Stimulated activated CD4-positive, alpha-beta T cell treated with anti-CD3 and anti-CD28 coated beads, Interleukin-15, amount 100 ng/mL, for 24 hours (primary cell): ENCODE data around the gene ATRNL1.
"Not testable (repeated sequence)": the region's sequence is repeated elsewhere in the genome, so short reads cannot be mapped to it uniquely, and the experiment has no call there.

Experiments
- DNase-seq: peaks from one replicate; pipeline ENCODE4 v3.0.0-alpha.2; 2020

Gene ATRNL1

DNA sequence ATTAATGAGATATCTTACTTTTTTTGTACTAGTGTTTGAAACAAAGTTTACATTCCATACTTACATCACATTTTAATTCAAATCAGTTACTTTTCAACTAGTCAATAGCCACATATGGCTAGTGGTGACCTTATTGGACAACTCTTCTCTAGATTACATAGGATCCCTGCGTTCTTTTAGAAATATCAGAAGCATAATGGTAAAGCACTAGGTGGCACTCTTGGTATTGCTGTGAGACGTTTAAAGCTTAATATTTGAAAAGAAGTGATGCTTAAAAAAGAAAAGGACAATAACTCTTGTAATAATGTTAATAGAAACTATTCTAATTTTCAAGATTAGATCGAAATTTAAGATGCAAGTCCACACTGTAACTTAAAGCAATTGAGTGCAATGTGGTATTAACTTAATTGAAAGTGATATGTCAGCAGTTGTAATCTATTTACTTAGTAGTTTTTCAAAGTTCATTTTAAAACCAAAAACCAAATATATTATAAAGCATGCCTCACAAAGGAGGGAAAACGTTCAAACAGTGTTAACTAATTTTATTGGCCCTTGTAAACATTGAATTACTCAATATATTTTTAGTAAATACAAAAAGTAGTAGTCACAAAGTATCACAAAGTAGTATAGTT is 339.1 kb downstream of the ATRNL1 start:
- DNase-seq: no peak

DNA sequence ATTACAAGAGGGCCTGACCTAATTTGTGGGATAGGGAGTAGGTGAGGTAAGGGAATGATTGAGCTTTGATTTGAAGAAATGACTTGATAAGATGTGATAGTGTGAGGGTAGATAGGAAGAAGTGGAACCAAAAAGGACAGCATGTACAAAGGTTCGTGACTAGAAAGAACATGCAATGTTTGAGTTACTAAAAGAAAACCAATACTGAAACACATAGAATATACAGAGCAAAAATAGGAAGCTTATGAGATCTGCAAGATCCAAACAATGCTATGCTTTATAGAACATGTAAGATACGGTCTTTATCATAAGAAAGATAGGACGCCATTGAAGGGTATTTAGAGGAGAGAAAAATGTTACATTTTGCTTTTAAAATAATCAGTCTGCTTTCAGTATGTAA is 343.8 kb downstream of the ATRNL1 start:
- no peak for DNase-seq

DNA sequence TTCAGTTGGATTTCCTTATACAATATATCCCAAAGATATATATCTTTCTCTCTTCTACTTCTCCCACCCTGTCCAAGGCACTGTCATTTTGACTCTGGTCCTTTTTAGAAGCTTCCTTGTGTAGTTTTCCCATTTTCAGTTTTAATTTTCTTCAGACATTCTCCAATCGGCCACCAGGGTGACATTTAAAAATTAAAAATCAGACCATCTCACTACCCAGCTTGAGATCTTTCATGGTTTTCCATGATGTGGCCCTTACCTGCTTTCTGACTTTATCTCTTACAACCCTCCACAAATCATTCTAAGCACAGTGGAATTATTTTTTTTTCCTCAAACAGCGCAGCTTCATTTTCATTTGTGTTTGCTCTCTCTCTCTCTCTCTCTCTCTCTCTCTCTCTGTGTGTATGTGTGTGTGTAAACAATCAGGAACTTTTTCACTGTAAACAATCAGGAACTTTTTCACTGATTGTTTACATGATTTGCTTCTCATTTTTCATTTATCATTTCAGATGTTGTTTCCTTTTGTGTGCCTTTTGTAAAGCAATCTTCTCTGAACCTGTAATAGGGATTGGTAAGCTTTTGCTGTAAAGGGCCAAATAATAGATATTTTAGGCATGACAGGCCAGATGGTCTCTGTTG is 348.9 kb downstream of the ATRNL1 start:
- DNase-seq: no peak

DNA sequence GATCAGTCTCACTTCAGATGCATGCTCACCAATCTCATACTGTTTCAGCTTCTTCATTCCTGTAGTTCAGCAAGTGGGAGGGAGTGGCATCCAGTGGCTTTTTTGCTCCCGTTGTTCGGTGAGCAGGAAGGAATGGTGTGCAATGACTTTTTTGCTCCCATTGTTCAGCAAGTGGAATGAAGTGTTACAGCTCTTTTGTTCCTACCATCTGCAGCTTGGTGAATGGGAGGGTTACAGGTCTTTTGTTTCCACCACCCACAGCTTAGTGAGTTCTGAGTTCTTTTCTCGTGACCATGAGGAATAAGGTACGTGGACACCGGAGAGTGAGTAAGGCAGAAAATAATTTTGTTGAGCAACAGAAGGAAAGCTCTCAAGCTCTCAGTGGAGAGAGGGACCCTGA is 363.6 kb downstream of the ATRNL1 start:
- no peak for DNase-seq

DNA sequence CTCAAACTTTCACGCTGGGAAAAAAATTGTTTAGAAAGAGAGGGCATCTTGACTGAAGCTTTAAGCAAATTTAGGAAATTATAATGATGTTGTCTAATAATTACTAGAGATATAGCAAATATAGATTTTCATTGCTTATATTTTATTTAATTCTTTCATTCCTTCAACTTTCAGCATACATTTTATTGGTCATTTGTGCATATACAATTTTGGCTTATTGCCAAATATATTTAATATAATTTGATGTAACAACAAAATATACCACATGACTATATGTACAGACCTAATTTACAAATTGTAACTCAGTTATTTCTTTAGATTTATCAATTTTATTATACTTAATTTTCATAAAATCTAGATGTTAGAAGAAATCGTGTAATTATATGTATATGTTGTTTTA is 390.1 kb downstream of the ATRNL1 start:
- no peak for DNase-seq

DNA sequence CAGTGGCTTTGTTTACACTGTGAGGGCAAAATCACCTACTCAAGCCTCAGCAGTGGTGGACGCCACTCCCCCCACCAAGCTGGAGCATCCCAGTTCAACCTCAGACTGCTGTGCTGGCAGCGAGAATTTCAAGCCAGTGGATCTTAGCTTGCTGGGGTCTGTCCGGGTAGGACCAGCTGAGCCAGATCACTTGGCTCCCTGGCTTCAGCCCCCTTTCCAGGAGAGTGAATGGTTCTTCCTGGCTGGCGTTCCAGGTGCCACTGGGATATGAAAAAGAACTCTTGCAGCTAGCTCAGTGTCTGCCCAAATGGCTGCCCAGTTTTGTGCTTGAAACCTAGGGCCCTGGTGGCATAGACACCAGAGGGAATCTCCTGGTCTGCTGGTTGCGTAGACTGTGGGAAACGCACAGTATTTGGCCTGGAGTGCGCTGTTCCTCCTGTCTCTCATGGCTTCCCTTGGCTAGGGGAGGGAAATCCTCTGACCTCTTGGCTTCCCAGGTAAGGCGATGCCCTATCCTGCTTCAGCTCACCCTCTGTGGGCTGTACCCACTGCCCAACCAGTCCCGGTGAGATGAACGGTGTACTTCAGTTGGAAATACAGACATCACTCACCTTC is 398.5 kb downstream of the ATRNL1 start:
- no peak for DNase-seq

DNA sequence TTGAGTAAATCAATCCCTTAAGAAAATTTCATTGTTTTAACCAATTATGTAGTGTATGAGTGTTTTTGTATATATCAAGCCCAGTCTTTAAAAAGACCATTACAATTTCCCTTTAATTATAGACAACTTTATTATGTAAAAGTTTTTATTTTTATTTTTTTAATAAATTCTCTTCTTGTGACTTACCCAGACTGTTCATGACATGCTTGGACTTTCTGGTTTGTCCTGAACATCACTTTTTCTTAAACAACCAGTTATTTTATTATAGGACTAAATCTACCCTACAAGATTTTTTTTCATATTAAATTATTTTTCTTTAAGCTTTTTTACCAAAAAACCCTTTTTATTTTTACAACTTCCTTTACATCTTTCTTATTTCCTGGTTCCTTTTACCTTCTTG is 410.4 kb downstream of the ATRNL1 start:
- no peak for DNase-seq

DNA sequence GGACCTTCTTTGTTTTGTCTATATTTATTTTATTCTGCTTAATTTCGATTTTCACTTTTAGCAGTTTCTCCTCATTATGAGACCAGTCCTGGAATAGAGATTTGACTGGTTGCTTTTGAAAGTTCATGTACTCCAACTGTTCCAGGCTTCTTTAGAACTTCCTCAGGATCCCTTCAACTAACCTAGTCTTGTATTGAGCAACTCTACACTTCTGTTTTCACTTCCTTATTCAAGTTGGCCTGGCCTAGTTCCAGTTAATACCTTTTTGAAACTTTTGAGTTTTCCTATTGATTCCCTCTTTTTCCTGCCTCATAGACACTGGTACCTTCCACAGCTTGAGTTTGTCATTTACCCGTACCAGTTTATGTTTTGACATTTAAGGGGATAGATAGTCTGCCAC is 421.7 kb downstream of the ATRNL1 start:
- DNase-seq: no peak

DNA sequence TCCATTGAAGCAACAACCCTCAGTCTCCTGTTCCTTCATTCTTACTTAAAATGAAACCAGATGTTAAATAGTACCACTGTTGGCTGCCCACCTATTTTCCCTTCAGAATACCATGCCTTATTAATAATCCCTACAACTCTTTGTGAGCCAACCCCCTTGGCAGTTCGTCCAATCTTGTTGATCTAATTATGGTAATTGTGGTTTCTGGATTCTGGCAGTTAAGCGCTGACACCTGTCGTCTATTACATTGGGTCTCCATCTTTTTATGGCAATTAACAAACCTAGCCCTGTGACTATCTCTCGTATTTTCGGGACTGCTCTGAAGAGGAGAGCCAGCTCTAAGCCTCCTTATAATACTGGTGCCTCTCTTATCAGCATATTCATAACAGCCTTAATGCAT is 432.0 kb downstream of the ATRNL1 start:
- no peak for DNase-seq

DNA sequence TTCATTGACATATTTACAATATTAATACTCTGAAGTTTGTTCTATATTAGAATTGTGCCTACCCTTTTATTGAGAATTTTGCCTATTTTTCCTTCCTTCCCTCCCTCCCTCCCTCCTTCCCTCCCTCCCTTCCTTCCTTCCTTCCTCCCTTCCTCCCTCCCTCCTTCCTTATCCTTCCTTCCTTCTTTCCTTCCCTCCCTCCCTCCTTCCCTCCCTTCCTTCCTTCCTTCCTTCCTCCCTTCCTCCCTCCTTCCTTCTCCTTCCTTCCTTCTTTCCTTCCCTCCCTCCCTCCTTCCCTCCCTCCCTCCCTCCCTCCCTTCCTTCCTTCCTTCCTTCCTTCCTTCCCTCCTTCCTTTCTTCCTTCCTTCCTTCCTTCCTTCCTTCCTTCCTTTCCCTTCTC is 434.5 kb downstream of the ATRNL1 start:
- not testable (repeated sequence) for DNase-seq

DNA sequence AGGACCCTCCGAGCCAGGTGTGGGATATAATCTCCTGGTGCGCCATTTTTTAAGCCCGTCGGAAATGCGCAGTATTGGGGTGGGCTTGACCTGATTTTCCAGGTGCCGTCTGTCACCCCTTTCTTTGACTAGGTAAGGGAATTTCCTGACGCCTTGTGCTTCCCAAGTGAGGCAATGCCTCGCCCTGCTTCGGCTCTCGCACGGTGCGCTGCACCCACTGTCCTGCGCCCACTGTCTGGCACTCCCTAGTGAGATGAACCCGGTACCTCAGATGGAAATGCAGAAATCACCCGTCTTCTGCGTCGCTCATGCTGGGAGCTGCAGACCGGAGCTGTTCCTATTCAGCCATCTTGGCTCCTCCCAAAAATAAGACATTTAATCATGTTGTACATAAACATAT is 443.2 kb downstream of the ATRNL1 start:
- DNase-seq: not testable (repeated sequence)

DNA sequence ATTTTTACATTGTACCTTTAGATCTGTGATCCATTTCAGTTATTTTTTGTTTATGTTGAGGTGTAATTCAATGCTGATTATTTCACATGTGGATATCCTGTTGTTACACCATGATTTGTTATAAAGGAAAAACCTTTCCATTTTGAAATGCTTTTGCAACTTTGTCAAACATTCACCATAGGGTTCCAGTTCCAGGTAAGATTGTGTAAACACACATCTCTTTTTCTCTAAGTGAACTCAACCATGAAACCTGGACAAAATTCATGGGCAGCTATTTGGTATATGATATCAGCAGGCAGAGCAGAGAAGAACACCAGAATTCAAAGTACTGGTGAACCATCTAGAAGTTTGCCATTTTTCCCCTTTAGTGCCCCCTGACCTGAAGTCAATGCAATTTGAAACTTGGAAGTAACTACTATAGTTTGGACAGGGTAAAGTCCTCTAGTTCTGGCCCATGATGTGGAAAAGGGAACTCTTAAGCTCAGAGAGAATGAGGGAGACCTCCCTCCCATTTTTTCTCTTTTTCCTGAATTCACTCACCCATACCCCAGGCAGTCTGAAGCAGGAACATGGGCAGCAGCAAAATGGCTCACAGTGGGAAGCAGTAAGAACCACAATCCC is 446.1 kb downstream of the ATRNL1 start:
- no peak for DNase-seq

DNA sequence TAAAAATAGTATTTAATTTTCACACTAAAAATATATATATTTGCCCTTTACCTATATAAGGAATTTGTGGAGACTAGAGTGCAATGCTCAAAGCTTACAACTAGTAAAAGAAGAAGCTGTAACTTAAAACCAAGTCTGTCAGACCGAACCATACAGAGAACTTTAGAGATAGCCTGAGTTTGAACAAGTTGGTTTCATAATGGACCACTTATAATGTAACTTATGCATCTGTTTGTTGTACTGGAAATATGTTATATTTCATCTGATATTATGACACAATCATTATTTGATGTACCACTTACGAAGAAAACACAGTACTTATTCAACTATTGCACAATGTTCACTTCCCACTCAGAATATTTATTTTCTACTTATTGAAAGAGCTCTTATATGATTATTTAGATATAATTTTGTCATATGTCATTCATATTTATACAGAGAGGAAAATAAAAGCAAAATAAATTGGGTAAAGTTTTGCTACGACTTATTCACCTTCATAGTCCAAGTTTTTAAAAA is 462.8 kb downstream of the ATRNL1 start:
- no peak for DNase-seq

DNA sequence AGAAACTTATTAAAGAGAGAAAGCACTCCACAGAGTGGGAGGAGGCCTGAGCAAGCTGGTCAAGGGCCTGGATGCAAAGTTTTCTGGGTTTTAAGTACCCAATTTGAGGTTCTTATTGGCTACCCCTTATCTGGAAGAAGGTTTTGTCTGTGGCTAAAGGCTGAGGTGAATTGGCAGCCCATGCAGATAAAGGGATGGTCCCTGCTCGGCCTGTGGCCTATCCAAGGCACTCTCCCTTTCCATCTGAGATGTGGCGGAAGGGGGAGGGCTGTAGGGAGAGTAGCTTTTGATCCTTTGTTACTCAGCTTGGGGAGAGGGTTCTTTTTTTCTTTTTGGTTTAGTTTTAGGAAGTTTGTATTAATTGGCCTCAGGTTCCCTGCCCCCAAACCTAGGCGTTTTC is 465.1 kb downstream of the ATRNL1 start:
- no peak for DNase-seq

DNA sequence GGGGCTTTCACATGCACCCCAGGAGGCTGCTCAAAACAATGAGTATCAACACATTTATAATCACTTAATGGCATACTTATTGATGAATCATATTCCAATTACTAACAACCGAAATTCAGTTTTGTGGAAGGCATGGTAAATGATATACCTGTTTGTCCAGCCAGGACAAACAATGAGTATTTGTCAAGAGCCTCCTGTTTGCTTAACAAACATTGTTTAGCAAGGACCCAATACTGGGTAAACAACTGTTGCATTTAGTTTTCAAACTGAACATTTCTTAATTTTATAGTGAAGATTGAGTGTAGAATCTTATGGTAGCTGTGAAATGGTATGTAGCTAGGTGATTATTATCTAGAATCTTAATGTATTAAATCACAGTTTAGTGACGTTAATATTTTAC is 473.7 kb downstream of the ATRNL1 start:
- DNase-seq: no peak

DNA sequence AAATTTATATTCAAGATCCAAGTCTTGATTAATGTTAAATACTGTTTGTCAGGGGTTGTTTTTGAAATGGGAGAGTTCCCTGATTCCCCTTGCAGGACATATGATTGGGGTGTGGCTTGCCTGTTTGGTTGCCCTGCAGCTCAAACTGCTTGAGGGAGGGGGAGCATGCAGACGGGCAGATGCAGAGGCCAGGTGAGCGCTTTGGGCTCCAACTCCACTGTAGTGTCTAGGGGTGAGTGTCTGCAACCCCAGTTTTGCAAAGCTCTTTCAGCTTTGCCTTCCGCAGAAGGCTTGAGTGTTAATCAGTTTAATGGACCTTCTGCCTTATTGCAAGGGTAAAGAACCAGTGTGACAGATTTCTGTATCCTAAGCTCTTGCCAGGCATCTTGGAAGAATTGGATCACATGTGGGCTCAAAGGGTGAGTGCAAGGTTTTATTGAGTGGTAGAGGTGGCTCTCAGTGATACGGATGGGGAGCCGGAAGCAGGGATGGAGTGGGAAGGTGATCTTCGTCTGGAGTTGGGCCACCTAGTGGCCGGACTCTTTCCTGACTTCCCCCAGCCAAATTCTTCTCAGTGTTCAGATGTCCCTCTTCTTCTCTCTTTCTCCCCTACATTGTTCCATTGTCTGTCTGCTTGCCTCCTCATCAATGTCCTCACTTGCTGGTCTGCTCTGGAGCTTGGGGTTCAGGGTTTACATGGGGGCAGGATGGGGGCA is 479.7 kb downstream of the ATRNL1 start:
- no peak for DNase-seq

DNA sequence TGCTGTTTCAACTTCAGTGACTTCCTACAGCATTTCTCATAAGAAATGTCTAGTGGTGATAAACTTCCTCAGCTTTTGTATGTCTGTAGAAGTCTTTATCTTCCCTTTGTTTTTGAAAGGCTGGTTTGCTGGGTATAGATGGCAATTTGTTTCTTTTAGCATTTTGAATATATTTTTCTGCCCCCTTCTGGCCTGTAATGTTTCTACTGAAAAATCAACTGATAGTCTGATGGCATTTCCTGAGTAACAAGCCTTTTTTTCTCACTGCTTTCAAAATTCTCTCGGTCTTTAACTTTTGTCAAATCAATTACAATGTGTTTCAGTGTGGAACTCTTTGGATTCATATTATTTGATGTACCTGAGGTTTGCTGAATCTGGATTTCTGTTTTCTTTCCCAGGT is 487.1 kb downstream of the ATRNL1 start:
- DNase-seq: no peak

DNA sequence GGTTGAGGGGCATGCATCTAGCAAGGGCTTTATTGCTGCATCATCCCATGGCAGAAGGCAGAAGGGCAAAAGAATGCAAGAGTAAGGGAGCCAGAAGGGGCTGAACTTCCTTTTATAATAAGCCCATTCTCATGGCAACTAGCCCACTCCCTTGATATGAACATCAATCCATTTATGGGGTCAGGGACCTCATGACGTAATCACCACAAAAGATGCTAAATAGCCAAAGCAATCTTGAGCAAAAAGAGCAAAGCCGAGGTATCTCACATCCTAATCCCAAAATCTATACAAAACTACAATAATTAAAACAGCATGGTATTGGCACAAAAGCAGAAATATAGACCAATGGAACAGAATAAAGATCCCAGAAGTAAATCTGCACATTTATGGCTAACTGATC is 499.9 kb downstream of the ATRNL1 start:
- DNase-seq: no peak

DNA sequence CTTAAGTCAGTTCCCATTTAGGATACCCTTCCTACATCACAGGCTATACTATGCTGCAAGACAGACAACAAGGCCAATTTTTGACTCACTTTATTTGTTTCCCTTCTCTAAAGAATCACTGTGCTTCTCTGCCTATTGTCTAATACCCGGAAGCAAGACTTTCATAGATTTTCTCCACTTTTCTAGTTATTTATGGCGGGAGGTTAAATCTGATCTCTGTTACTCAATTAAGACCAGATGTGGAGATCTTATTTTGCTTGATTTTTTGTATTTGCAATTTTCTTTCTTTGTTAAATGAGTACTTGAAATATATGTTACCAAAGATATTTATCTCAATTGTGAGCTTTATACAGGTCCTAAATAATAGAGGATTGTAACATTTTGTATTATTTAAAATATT is 511.5 kb downstream of the ATRNL1 start:
- no peak for DNase-seq

DNA sequence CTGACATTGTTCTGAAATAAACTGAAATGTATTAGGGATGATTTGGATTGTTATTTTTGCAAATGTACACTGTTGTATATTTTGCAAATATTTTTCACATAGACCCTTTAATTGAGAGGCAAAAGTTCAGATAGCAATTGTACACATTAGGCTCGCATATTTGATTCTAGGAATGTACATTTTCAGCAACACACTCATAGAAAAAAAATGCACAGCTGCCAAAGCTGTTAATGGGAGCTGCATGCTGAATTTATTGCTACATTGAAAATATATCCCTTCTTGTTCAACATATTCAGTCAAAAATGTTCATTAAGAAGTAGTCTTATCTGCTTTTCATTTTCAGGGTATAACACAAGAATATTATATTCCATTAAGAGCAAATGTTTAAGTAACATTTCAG is 512.9 kb downstream of the ATRNL1 start:
- DNase-seq: no peak

DNA sequence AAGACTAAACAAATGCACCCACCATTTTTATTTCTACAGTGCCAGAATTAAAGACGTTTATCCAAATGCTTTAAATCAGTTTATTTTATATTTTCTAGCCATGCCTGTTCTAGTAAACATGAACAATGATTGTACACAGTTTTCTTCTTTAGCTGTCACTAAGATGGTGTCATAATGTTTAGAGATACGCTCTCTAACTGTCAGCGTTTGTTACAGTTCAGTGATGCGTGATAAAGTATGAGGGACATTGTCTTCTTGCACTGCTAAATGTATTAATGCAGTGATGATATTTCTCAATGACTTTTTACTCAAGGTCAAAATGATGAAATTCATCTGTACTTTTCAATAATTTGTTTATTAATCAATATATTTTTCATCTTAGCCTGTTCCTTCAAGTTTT is 513.6 kb downstream of the ATRNL1 start:
- no peak for DNase-seq

DNA sequence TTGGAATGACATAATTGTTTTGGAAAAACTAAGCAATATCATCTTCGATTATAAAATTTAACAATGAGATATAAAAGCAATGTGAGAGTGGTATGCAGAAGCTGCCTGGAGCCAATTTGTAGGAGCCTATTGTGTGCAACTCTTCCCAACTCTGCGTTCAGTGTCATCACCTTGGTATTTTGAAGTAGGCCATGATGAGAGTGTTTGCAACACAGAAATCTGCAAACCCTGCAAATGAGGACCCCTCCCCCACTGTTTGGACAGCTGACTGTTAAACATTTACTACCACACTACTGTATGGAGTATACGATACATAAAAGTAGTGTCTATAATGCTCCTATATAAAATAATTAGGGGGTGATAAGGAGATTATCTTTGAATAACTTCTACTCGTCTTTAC is 531.3 kb downstream of the ATRNL1 start:
- DNase-seq: no peak

DNA sequence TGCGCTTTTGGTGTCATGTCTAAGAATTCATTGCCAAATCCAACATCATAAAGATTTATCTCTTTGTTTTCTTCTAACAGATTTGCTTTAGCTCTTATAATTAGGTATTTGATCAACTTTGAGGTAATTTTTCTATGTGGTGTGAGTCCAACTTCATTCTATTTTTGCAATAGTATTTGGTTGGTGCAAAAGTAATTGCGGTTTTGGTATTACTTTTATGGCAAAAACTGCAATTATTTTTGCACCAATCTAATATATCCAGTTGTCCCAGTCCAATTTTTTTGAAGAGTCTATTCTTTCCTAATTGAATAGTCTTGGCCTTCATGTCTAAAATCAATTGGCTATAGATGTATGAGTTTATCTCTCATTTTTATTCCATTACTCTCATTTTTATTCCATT is 535.5 kb downstream of the ATRNL1 start:
- no peak for DNase-seq
